ENCODE data around the gene SGPP2. TPM values are rescaled to one million over a fixed set of nuclear protein-coding genes. Genes with fewer than 3 reads are reported as not detected.

SGPP2 gene
- total and polyA plus RNA-seq, 2 experiments from 2014 or later = 0.08 TPM; not detected in 1

DNA sequence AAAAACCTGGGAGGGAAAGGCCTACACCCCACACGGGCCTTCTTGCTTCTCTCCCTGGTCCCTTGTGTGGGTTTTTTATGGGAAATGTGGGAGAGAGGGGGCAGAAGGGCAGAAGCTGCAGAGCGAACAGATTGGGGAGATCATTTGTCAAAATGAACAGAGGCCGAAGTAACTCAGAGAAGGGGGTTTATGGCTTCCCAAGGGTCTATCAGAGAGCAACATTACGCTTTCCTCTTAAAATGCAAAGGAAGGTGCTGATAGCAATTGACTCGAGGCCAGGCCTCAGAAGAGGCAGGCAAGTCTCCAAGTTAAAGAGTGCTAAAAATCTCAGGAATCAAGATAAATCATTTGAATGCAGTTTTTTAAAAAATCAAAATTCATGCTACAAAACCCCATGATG, 101.5 kb downstream of the SGPP2 start:
- no peak overlapping the region for H3K4me2 ChIP-seq
- no peaks in the 10 kb centered on the region for H4K20me1 ChIP-seq (replicated peaks; ENCODE audit: insufficient read depth)
- H3K4me3 ChIP-seq = no peak overlapping the region
- Mint-ChIP-seq H3K27ac (no peak overlapping the region), H3K4me3 (no peak overlapping the region), H3K9me3 (no peaks in the 10 kb centered on the region), H3K27me3 (ENCODE audit: insufficient read depth, low read depth, poor library complexity) (peaks cover 1% of the 10 kb centered on the region), H3K36me3 (ENCODE audit: low read depth) (no peaks in the 10 kb centered on the region), H3K4me1 (no peaks in the 10 kb centered on the region; the same call in 2 of the 3 replicates)
- H3K4me1 ChIP-seq (ENCODE audit: insufficient read depth) = no peaks in the 10 kb centered on the region
- DNase-seq (ENCODE audit: low spot score) (no peak), ATAC-seq (no peak)
- no peaks in the 10 kb centered on the region for H3K9me2 ChIP-seq (ENCODE audit: insufficient read depth)
- TF ChIP-seq POLR2AphosphoS5 (IDR thresholded peaks at IDR 0.05; ENCODE audit: low read depth) (no peak), NANOG (IDR thresholded peaks at IDR 0.05; ENCODE audit: borderline replicate concordance) (no peak), ZNF331 (CRISPR knock-in tag; IDR thresholded peaks at IDR 0.05; ENCODE audit: low read depth) (no peak), CREB1 (CRISPR knock-in tag; IDR thresholded peaks at IDR 0.05; ENCODE audit: low read depth) (no peak), JUNB (IDR thresholded peaks at IDR 0.05; ENCODE audit: unreplicated experiment) (no peak), EZH2 (IDR thresholded peaks at IDR 0.05; ENCODE audit: low read depth, unreplicated experiment) (no peak), STAT1 (IDR thresholded peaks at IDR 0.05; ENCODE audit: unreplicated experiment) (no peak), EZH2phosphoT487 (IDR thresholded peaks at IDR 0.05; ENCODE audit: unreplicated experiment) (no peak), ZNF114 (CRISPR knock-in tag; IDR thresholded peaks at IDR 0.05) (no peak)
- TF ChIP-seq, protein P1, sequence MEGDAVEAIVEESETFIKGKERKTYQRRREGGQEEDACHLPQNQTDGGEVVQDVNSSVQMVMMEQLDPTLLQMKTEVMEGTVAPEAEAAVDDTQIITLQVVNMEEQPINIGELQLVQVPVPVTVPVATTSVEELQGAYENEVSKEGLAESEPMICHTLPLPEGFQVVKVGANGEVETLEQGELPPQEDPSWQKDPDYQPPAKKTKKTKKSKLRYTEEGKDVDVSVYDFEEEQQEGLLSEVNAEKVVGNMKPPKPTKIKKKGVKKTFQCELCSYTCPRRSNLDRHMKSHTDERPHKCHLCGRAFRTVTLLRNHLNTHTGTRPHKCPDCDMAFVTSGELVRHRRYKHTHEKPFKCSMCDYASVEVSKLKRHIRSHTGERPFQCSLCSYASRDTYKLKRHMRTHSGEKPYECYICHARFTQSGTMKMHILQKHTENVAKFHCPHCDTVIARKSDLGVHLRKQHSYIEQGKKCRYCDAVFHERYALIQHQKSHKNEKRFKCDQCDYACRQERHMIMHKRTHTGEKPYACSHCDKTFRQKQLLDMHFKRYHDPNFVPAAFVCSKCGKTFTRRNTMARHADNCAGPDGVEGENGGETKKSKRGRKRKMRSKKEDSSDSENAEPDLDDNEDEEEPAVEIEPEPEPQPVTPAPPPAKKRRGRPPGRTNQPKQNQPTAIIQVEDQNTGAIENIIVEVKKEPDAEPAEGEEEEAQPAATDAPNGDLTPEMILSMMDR (conservative IDR thresholded peaks at IDR 0.05; ENCODE audit: low read depth in 2 of 2) = no peak
- TF ChIP-seq, protein P2, sequence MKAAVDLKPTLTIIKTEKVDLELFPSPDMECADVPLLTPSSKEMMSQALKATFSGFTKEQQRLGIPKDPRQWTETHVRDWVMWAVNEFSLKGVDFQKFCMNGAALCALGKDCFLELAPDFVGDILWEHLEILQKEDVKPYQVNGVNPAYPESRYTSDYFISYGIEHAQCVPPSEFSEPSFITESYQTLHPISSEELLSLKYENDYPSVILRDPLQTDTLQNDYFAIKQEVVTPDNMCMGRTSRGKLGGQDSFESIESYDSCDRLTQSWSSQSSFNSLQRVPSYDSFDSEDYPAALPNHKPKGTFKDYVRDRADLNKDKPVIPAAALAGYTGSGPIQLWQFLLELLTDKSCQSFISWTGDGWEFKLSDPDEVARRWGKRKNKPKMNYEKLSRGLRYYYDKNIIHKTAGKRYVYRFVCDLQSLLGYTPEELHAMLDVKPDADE (IDR thresholded peaks at IDR 0.05) = no peak
- TF ChIP-seq, protein P3, sequence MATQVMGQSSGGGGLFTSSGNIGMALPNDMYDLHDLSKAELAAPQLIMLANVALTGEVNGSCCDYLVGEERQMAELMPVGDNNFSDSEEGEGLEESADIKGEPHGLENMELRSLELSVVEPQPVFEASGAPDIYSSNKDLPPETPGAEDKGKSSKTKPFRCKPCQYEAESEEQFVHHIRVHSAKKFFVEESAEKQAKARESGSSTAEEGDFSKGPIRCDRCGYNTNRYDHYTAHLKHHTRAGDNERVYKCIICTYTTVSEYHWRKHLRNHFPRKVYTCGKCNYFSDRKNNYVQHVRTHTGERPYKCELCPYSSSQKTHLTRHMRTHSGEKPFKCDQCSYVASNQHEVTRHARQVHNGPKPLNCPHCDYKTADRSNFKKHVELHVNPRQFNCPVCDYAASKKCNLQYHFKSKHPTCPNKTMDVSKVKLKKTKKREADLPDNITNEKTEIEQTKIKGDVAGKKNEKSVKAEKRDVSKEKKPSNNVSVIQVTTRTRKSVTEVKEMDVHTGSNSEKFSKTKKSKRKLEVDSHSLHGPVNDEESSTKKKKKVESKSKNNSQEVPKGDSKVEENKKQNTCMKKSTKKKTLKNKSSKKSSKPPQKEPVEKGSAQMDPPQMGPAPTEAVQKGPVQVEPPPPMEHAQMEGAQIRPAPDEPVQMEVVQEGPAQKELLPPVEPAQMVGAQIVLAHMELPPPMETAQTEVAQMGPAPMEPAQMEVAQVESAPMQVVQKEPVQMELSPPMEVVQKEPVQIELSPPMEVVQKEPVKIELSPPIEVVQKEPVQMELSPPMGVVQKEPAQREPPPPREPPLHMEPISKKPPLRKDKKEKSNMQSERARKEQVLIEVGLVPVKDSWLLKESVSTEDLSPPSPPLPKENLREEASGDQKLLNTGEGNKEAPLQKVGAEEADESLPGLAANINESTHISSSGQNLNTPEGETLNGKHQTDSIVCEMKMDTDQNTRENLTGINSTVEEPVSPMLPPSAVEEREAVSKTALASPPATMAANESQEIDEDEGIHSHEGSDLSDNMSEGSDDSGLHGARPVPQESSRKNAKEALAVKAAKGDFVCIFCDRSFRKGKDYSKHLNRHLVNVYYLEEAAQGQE (IDR thresholded peaks at IDR 0.05; ENCODE audit: unreplicated experiment) = no peak
- TF ChIP-seq, protein P4, sequence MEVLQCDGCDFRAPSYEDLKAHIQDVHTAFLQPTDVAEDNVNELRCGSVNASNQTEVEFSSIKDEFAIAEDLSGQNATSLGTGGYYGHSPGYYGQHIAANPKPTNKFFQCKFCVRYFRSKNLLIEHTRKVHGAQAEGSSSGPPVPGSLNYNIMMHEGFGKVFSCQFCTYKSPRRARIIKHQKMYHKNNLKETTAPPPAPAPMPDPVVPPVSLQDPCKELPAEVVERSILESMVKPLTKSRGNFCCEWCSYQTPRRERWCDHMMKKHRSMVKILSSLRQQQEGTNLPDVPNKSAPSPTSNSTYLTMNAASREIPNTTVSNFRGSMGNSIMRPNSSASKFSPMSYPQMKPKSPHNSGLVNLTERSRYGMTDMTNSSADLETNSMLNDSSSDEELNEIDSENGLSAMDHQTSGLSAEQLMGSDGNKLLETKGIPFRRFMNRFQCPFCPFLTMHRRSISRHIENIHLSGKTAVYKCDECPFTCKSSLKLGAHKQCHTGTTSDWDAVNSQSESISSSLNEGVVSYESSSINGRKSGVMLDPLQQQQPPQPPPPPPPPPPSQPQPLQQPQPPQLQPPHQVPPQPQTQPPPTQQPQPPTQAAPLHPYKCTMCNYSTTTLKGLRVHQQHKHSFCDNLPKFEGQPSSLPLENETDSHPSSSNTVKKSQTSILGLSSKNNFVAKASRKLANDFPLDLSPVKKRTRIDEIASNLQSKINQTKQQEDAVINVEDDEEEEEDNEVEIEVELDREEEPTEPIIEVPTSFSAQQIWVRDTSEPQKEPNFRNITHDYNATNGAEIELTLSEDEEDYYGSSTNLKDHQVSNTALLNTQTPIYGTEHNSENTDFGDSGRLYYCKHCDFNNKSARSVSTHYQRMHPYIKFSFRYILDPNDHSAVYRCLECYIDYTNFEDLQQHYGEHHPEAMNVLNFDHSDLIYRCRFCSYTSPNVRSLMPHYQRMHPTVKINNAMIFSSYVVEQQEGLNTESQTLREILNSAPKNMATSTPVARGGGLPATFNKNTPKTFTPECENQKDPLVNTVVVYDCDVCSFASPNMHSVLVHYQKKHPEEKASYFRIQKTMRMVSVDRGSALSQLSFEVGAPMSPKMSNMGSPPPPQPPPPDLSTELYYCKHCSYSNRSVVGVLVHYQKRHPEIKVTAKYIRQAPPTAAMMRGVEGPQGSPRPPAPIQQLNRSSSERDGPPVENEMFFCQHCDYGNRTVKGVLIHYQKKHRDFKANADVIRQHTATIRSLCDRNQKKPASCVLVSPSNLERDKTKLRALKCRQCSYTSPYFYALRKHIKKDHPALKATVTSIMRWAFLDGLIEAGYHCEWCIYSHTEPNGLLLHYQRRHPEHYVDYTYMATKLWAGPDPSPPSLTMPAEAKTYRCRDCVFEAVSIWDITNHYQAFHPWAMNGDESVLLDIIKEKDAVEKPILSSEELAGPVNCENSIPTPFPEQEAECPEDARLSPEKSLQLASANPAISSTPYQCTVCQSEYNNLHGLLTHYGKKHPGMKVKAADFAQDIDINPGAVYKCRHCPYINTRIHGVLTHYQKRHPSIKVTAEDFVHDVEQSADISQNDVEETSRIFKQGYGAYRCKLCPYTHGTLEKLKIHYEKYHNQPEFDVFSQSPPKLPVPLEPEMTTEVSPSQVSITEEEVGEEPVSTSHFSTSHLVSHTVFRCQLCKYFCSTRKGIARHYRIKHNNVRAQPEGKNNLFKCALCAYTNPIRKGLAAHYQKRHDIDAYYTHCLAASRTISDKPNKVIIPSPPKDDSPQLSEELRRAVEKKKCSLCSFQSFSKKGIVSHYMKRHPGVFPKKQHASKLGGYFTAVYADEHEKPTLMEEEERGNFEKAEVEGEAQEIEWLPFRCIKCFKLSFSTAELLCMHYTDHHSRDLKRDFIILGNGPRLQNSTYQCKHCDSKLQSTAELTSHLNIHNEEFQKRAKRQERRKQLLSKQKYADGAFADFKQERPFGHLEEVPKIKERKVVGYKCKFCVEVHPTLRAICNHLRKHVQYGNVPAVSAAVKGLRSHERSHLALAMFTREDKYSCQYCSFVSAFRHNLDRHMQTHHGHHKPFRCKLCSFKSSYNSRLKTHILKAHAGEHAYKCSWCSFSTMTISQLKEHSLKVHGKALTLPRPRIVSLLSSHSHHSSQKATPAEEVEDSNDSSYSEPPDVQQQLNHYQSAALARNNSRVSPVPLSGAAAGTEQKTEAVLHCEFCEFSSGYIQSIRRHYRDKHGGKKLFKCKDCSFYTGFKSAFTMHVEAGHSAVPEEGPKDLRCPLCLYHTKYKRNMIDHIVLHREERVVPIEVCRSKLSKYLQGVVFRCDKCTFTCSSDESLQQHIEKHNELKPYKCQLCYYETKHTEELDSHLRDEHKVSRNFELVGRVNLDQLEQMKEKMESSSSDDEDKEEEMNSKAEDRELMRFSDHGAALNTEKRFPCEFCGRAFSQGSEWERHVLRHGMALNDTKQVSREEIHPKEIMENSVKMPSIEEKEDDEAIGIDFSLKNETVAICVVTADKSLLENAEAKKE (CRISPR knock-in tag; IDR thresholded peaks at IDR 0.05) = no peak
- H3K27me3 ChIP-seq (ENCODE audit: insufficient read depth) = no peaks in the 10 kb centered on the region
- H3K36me3 ChIP-seq (ENCODE audit: insufficient read depth) = no peaks in the 10 kb centered on the region
- no peak overlapping the region for H3K27ac ChIP-seq (ENCODE audit: low read depth)
- H3F3A ChIP-seq (replicated peaks; ENCODE audit: low read depth) = no peaks in the 10 kb centered on the region
- peak overlapping the region; percentile 38; the same call in 1 of the 2 replicates for H2AFZ ChIP-seq
- H3K79me2 ChIP-seq (replicated peaks; ENCODE audit: insufficient read depth) = no peaks in the 10 kb centered on the region
